ENCODE measurements around the gene PRPF38B. TPM values are rescaled to one million over a fixed set of nuclear protein-coding genes. Genes with fewer than 3 reads are reported as not detected.
A peak's percentile ranks its signal among the peaks of the same experiment; 100 is the strongest.

PRPF38B gene
- total and polyA plus RNA-seq, 9 of the 15 experiments (the other 6 are each of a cell fraction or from before 2014, with no cell fraction given) = 25.3 to 85.5 (median 66.4) TPM

DNA sequence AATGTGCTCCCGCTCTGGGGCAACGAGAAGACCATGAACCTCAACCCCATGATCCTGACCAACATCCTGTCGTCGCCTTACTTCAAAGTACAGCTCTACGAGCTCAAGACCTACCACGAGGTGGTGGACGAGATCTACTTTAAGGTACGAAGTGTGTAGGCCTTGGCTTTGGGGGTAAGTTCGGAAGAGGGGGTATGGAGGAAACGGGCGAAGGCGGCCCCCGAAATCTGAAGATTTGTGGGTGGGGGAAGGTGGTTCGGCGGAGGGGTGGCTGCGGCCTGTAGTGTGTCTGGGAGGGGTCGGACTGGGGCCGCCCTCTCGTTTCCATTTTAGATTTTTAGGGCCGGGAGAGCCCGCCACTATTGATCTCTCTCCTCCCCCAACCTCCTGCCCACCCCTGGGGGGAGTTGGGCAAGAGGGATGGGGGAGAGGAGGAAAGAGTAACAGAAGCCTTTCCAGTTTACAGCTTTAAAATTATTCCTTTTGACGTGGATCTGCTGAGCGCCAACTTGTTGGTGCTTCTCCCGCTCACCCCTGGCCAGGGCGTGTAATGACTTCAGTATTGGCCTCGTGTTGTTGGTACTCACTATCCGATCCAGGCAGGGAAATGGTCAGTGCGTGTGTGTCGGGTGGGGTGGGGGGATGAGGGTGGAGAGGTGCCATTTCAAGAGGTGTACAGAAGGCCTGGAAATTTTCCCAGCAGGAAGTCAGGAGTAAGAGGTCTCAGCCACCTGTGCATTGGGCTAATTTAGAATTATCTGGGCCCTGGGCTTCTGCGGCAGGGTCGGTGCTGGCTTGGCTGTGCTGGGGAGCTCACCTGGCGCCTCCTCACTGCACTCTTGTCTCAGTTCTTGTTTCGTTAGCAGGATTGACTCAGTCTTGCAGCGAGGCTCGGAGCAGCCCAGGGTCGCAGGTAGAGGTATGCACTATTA, 880 bp downstream of the PRPF38B start (continued):
- TF ChIP-seq CEBPB (tag; IDR thresholded peaks at IDR 0.05) (peak; percentile 28; the same call in 1 of the 2 replicates), TRIM24 (IDR thresholded peaks at IDR 0.05) (no peak), HDAC2 (IDR thresholded peaks at IDR 0.05) (no peak), ZNF655 (CRISPR knock-in tag; IDR thresholded peaks at IDR 0.05) (no peak), DPF2 (IDR thresholded peaks at IDR 0.05) (no peak), CREM (IDR thresholded peaks at IDR 0.05; ENCODE audit: low read depth) (peak; percentile 42; the same call in 1 of the 2 replicates), XRCC4 (IDR thresholded peaks at IDR 0.05; ENCODE audit: extremely low read depth, insufficient read depth, insufficient read length) (no peak), ZNF274 (IDR thresholded peaks at IDR 0.05; ENCODE audit: borderline replicate concordance, low read depth, low read length) (no peak), MEF2D (tag; conservative IDR thresholded peaks at IDR 0.05; ENCODE audit: low read depth) (no peak)
- TF ChIP-seq, protein P1, sequence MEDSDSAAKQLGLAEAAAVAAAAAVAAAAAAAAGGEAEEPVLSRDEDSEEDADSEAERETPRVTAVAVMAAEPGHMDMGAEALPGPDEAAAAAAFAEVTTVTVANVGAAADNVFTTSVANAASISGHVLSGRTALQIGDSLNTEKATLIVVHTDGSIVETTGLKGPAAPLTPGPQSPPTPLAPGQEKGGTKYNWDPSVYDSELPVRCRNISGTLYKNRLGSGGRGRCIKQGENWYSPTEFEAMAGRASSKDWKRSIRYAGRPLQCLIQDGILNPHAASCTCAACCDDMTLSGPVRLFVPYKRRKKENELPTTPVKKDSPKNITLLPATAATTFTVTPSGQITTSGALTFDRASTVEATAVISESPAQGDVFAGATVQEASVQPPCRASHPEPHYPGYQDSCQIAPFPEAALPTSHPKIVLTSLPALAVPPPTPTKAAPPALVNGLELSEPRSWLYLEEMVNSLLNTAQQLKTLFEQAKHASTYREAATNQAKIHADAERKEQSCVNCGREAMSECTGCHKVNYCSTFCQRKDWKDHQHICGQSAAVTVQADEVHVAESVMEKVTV (CRISPR knock-in tag; IDR thresholded peaks at IDR 0.05) = no peak
- TF ChIP-seq, protein P2, sequence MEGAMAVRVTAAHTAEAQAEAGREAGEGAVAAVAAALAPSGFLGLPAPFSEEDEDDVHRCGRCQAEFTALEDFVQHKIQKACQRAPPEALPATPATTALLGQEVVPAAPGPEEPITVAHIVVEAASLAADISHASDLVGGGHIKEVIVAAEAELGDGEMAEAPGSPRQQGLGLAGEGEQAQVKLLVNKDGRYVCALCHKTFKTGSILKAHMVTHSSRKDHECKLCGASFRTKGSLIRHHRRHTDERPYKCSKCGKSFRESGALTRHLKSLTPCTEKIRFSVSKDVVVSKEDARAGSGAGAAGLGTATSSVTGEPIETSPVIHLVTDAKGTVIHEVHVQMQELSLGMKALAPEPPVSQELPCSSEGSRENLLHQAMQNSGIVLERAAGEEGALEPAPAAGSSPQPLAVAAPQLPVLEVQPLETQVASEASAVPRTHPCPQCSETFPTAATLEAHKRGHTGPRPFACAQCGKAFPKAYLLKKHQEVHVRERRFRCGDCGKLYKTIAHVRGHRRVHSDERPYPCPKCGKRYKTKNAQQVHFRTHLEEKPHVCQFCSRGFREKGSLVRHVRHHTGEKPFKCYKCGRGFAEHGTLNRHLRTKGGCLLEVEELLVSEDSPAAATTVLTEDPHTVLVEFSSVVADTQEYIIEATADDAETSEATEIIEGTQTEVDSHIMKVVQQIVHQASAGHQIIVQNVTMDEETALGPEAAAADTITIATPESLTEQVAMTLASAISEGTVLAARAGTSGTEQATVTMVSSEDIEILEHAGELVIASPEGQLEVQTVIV (CRISPR knock-in tag; IDR thresholded peaks at IDR 0.05; ENCODE audit: borderline replicate concordance) = no peak
- TF ChIP-seq, protein P3, sequence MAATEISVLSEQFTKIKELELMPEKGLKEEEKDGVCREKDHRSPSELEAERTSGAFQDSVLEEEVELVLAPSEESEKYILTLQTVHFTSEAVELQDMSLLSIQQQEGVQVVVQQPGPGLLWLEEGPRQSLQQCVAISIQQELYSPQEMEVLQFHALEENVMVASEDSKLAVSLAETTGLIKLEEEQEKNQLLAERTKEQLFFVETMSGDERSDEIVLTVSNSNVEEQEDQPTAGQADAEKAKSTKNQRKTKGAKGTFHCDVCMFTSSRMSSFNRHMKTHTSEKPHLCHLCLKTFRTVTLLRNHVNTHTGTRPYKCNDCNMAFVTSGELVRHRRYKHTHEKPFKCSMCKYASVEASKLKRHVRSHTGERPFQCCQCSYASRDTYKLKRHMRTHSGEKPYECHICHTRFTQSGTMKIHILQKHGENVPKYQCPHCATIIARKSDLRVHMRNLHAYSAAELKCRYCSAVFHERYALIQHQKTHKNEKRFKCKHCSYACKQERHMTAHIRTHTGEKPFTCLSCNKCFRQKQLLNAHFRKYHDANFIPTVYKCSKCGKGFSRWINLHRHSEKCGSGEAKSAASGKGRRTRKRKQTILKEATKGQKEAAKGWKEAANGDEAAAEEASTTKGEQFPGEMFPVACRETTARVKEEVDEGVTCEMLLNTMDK (IDR thresholded peaks at IDR 0.05; ENCODE audit: borderline replicate concordance, insufficient read depth, low read depth, low read length, poor library complexity, severe bottlenecking) = no peak

Measured in K562 (cell line).